Ovary (tissue), 9 donors: ENCODE measurements around the gene CEP112. TPM values are rescaled to one million over a fixed set of nuclear protein-coding genes. Genes with fewer than 3 reads are reported as not detected.

ENCODE experiments used
- DNase-seq, 5 donors: peaks; one replicate each; pipeline ENCODE4 v3.0.0-alpha.2; 2019 to 2020
- H3K27ac ChIP-seq, 2 donors: fragments of 200-600 bp; one replicate each; pipeline versions ENCODE4 v1.5.1 to v1.8.0; 2019 to 2022
- H3K27me3 ChIP-seq: fragments of 200-600 bp; one replicate; pipeline ENCODE4 v1.8.0; 2022
- H3K36me3 ChIP-seq: fragments of 200-600 bp; sonication (generic); one replicate; pipeline ENCODE4 v1.5.1; 2019
- H3K4me1 ChIP-seq: one replicate; pipeline ENCODE4 v1.8.1; 2013; ENCODE audit warnings: mild to moderate bottlenecking, moderate library complexity; ENCODE audit not compliant: insufficient read depth
- H3K4me3 ChIP-seq: fragments of 200-600 bp; sonication (generic); one replicate; pipeline ENCODE4 v1.5.1; 2017
- H3K9me3 ChIP-seq, 2 donors: fragments of 200-600 bp in 1 of 2; sonication (generic) in 1 of 2; one replicate each; pipeline versions ENCODE4 v1.5.1 to v1.8.1; 2013 to 2019; ENCODE audit warnings: mild to moderate bottlenecking in 1 of 2, moderate library complexity in 1 of 2
- CTCF ChIP-seq, 3 donors: fragments of 450-650 bp in 2 of 3; fragments of 200-600 bp in 1 of 3; IDR thresholded peaks; one replicate each; pipeline versions ENCODE4 v1.5.1 to v1.8.0; 2016 to 2022; ENCODE audit warnings: antibody characterized with exemption in 3 of 3, mild to moderate bottlenecking in 1 of 3
- EP300 ChIP-seq: sonication (generic); formaldehyde crosslinking; IDR thresholded peaks from one replicate; pipeline ENCODE4 v1.6.1; 2017; ENCODE audit warnings: antibody characterized with exemption
- POLR2A ChIP-seq: fragments of 450-650 bp; IDR thresholded peaks from one replicate; pipeline ENCODE4 v1.6.1; 2017; ENCODE audit warnings: antibody characterized with exemption, mild to moderate bottlenecking, moderate library complexity
- whole genome bisulfite sequencing, 3 donors: extraction: QIAGEN DNeasy Blood & Tissue Kit in 1 of 3; methylation state at CpG; one replicate each; pipeline versions ENCODE4 v1.1.5 to v1.1.7; 2013 to 2017; 5-methylcytosine and 5-hydroxymethylcytosine counted together
- intact Hi-C, 4 donors: fragments of 100-400 bp; cut with DNase I; formaldehyde crosslinking; loops; one replicate each; pipeline versions ENCODE4 v1.11.0 to v1.15.1; 2022 to 2023
- polyA plus RNA-seq, 2 donors: library from polyadenylated mRNA; stranded (reverse); fragments of 200-250 nt in 1 of 2; fragments of 350-450 nt in 1 of 2; fragmentation: Illumina TruSeq in 1 of 2; extraction: RNeasy Lipid Tissue Mini Kit (QIAGEN cat#74804) in 1 of 2; gene quantifications; one replicate each; pipeline ENCODE4 v1.2.3, GENCODE V29; 2013 to 2014
- total RNA-seq, 7 donors: library from RNA; depleted of rRNA in 2 of 7; stranded (reverse); fragments of >200 nt in 2 of 7; fragmentation: NEBNext Ultra II Directional in 3 of 7; extraction: Animal tissue kit (Norgen Biotek cat#: 25700) in 3 of 7; gene quantifications; one replicate each; pipeline versions ENCODE4 v1.1.0 to v1.2.4, GENCODE V29; 2016 to 2023
- donor health status: DM: no; HTN: no; CAD: no; lungs with moderate emphysema.
- donor health status: DM: no; HTN: no; CAD: no.
- donor health status: Bipolar disorder and iron deficiency.
- donor health status: DM: yes; HTN: yes; CAD: no.
- donor health status: DM: no; HTN: no; CAD: no.
- donor health status: DM: yes; HTN: yes; CAD: no.

Gene CEP112
- total and polyA plus RNA-seq, 9 donors: 9.3 to 25.5 (median 16.9) TPM

DNA sequence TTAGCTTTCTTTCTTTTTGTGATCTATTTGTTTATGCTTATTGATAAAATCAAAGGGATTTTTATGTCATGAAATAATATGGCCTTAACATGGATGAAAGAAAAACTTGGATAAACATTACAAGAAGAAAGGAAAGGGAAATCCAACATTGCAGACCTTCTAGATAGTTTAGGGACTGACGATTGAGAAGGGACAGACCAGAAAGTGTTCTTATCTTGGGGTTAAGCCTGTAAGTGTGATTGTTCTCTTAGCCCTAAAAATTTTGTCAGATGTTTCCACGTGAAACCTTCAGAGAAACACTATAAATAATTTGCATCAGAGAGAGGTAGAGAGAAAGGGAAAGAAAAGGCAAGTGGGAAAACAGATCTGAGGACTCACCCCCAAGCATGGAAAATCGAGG is 473.3 kb downstream of the CEP112 start:
- WGBS, 3 donors: 79 to 85% (median 84%) methylated on average over 3 of the region's 3 CpGs
- intact Hi-C loops: no loop called here
- TF ChIP-seq EP300: no peak
- TF ChIP-seq POLR2A: no peak
- no peak for TF ChIP-seq CTCF (IDR thresholded peaks at IDR 0.05)

DNA sequence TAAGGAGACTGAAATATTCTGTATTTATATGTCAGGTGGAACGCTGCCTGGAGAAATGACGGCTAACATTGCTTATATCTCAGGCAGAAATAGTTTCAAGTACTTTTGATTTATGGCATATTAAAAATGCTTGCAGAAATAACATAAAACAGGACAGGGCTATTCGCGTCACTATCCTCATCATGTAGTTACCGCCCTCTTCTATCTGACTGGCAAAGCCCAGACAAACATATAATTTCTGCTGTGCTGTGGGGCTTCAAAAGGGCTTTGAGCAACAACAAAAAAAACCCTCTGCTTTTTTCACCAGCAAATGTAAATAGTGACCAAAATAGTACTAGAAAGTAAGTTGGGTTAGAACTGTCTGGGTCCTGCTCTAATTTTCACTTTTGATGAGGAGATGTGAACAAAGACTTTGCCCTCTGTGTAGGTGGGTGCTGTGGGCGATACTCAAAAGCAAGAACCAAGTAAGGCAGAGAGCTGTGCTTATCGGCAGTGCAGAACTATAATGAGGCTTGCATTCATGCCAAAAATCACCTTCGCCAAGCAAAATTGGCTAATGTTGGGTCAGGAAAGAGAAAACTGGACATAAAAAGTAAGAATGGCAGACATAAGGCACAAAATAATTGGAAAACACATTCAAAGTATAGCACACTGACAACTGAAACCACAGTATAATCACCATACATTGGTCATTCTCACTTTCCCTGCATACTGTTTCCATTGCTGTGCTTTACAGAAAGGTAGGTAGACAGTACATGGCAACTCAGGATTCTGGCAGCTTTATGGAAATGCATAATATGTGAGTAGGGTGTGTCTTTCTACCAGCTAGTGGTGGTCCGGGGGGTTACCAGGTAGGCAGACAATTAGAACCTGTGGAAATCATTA is 479.3 kb downstream of the CEP112 start:
- no peak overlapping the region for H3K4me3 ChIP-seq
- DNase-seq: no peak
- WGBS, 3 donors: 30 to 47% (median 36%) methylated on average over 9 of the region's 9 CpGs
- H3K36me3 ChIP-seq: no peaks in the 10 kb centered on the region
- no peaks in the 10 kb centered on the region for H3K9me3 ChIP-seq
- H3K27ac ChIP-seq: no peak overlapping the region
- intact Hi-C loops: no loop called here
- TF ChIP-seq EP300: no peak
- no peaks in the 10 kb centered on the region for H3K27me3 ChIP-seq
- peaks cover 2% of the 10 kb centered on the region for H3K4me1 ChIP-seq

More for the DNA sequence above, 473.3 kb downstream of the CEP112 start:
- DNase-seq: no peak
- no peaks in the 10 kb centered on the region for H3K4me1 ChIP-seq
- no peaks in the 10 kb centered on the region for H3K27me3 ChIP-seq
- H3K36me3 ChIP-seq: no peaks in the 10 kb centered on the region
- H3K4me3 ChIP-seq: no peak overlapping the region
- H3K27ac ChIP-seq: no peak overlapping the region
- no peaks in the 10 kb centered on the region for H3K9me3 ChIP-seq

DNA sequence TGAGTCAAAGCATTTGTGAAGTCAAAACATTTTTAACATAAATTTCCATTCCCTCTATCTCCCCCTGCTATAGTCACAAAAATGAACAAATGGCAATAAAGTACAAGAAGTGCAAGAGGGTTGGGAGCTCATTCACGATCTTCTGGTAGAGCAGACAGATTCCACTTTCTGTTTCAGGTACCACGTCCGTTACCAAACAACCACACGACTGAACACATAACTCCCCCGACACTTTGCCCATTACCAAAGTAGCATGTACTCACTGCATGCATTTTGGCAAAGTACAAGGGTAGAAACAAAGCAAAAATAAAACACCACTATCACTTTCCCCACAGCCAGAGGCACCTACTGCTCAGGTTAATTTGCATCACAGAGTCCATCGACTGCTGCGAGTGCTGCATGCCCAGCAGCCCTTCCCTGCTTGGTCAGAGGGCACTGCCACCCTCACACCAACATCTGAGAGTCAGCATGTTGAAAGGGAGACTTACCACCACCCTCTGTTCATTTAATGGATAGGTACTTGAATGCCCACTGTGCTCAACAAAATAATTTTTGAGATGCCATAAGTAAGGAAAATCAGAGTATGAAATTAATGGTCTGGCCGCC is 480.2 kb downstream of the CEP112 start:
- no peak for TF ChIP-seq POLR2A
- no peak for TF ChIP-seq CTCF (IDR thresholded peaks at IDR 0.05)
- no peak for TF ChIP-seq EP300
- intact Hi-C loops: no loop called here
- no peak overlapping the region for H3K27ac ChIP-seq

GRCh38 chr17:65707780-65708179 is 484.2 kb downstream of the CEP112 start:
- 8 to 13% (median 8%) methylated on average over 2 of the region's 2 CpGs for WGBS, 3 donors
- H3K36me3 ChIP-seq: no peaks in the 10 kb centered on the region
- no peaks in the 10 kb centered on the region for H3K9me3 ChIP-seq
- no peaks in the 10 kb centered on the region for H3K27me3 ChIP-seq
- H3K4me1 ChIP-seq: peaks cover 2% of the 10 kb centered on the region
- DNase-seq: no peak
- TF ChIP-seq POLR2A (no peak), EP300 (no peak)
- no peak overlapping the region for H3K4me3 ChIP-seq
- intact Hi-C loops: loop anchor here in 1 of 4 donors (10.0 kb wide), 1 partner anchor 143 kb away; the partner anchor contains the start of gene AXIN2
- H3K27ac ChIP-seq: no peak overlapping the region

More for the DNA sequence above, 480.2 kb downstream of the CEP112 start:
- Histone ChIP-seq H3K27me3 (no peaks in the 10 kb centered on the region), H3K36me3 (no peaks in the 10 kb centered on the region), H3K4me1 (peaks cover 2% of the 10 kb centered on the region), H3K4me3 (no peak overlapping the region), H3K9me3 (no peaks in the 10 kb centered on the region)
- 79 to 86% (median 84%) methylated on average over 8 of the region's 8 CpGs for WGBS, 3 donors
- no peak for DNase-seq

DNA sequence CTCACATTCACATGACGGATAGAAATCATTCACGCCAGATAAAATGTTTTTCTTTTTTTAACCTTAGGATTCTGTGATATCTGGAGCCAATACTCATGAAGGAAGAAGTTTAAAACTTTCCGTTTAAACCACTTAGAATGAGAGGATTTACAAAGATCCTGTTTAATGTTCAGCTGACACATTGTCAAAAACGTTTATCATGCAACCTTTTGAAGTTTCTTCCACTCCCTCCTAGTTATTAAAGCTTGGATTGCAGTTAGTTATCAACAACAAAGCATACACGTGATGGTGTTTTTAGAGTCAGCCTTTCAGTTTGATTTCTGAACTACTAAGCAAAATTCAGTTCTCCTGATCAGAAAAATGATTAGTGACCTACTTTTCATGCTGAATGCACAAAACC is 487.2 kb downstream of the CEP112 start:
- H3K9me3 ChIP-seq: no peaks in the 10 kb centered on the region
- H3K4me3 ChIP-seq: no peak overlapping the region
- TF ChIP-seq CTCF (IDR thresholded peaks at IDR 0.05): no peak
- no peak for TF ChIP-seq POLR2A
- TF ChIP-seq EP300: no peak
- intact Hi-C loops: loop anchor here in 1 of 4 donors (10.0 kb wide), 1 partner anchor 140 kb away; the partner anchor contains the start of gene AXIN2
- DNase-seq: no peak
- WGBS, 3 donors: 43 to 54% (median 51%) methylated on average over 5 of the region's 5 CpGs
- H3K27me3 ChIP-seq: no peaks in the 10 kb centered on the region
- H3K27ac ChIP-seq: no peak overlapping the region
- H3K36me3 ChIP-seq: no peaks in the 10 kb centered on the region
- H3K4me1 ChIP-seq: no peaks in the 10 kb centered on the region
